GM12872 (cell line): Measurements from ENCODE around the gene SNAP25.
A peak's percentile ranks its signal among the peaks of the same experiment; 100 is the strongest.

Experiments used
- TF ChIP-seq, protein P1 (sequence below): IDR thresholded peaks from 3 replicates; pipeline ENCODE4 v1.5.1; 2011; ENCODE audit warnings: low read depth, mild to moderate bottlenecking, low read length, moderate library complexity; ENCODE audit not compliant: insufficient read depth

SNAP25 gene

DNA sequence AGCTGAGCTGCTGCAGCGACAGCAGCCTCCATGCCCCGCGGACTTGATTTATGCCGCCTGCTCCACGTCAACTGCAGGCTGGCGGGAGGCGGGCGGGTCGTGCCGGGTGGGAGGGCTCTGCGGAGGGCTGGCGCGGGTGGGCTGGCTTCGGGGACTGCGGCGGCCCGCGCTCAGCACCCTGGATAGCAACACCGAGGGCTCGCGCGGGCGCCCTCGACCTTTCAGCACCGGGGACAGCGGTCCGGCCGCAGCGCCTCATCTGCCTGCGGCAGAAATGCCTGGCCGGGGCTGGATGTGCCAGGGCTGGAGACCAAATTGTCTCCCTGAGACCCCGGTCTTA, 792 bp downstream of the SNAP25 start:
- TF ChIP-seq, protein P1, sequence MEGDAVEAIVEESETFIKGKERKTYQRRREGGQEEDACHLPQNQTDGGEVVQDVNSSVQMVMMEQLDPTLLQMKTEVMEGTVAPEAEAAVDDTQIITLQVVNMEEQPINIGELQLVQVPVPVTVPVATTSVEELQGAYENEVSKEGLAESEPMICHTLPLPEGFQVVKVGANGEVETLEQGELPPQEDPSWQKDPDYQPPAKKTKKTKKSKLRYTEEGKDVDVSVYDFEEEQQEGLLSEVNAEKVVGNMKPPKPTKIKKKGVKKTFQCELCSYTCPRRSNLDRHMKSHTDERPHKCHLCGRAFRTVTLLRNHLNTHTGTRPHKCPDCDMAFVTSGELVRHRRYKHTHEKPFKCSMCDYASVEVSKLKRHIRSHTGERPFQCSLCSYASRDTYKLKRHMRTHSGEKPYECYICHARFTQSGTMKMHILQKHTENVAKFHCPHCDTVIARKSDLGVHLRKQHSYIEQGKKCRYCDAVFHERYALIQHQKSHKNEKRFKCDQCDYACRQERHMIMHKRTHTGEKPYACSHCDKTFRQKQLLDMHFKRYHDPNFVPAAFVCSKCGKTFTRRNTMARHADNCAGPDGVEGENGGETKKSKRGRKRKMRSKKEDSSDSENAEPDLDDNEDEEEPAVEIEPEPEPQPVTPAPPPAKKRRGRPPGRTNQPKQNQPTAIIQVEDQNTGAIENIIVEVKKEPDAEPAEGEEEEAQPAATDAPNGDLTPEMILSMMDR = no peak

DNA sequence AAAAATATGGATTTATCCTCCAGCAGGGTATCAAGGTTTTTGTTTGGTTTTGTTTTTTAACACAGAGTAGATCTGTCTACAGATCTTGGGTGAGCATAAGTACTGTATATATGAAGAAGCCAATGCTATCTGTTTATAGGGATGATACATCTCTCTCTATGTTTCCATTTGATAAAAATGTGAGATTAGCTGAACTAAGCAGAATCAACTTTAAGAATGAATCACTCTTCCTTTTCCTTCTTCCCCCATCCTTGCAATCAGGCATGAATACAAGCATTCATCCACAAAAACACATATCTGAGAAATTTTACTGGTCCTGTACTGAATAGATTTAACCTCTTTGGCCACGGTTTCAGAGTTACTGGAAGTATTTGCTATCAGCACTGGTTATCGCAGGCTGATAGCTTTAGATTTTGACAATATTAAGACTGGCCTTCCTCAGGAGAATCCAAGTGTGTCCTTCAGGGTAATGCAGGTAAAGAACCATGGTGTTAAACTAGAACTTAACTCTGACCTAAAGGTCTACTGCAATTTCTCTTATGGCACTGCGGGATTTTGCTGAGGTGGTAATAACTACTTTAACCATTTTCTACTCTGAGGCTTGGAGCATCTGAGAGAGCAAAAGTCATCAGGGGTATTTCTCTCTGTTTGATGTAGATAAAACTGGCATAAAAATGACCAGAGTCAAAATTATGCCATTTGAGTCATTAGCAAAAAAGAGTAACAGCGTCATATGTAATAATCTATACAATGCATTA, 1.5 kb downstream of the SNAP25 start:
- TF ChIP-seq, protein P1 = no peak

DNA sequence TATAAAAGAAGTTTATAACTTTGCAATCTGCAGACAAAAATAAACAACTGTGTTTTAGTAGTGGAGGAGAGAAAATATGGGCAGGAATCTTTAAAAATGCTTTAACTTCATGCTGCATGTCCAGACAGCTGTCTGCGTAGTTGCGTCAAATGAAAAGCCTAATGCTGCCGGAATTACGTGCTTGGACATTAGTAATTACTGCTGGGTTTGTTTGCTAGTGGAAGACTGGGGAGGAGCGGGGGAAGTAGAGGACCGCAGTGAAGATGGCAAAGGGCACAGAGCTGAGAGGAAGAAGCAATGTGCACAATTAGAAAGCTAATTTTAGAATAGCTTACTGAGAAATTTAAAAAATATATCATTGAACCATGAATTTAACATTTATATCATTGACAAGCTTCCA, 2.4 kb downstream of the SNAP25 start:
- TF ChIP-seq, protein P1 = no peak

DNA sequence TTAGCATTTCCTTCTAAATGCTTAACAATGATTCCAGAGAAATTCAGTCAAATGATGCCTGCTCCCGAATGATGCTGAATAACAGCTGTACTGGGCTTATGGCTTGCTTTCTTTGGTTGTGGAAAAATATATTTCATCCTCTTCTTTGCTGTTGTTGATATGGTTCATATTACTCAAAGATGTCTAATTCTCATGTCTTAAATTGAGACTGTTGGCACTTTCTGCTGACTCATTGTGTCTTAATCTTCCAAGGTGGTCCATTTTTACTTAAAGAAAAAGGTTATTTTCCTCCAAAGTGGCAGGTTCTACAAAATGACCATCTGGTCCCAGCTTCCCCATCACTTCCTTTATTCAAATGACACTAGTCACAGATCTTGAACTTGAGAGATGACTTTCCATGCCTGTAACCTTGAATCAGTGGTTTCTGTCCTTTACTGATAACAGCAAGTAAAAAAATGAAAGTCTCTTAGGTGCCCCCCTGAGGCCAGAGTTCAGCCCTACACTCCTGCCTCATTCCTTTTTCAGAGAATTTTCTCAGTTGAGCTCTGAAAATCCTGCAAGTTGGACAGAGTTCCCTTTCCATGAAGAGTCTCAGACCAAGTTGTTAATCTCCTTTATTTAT, 6.9 kb downstream of the SNAP25 start:
- TF ChIP-seq, protein P1 = peak; percentile 41; the same call in 1 of the 3 replicates

DNA sequence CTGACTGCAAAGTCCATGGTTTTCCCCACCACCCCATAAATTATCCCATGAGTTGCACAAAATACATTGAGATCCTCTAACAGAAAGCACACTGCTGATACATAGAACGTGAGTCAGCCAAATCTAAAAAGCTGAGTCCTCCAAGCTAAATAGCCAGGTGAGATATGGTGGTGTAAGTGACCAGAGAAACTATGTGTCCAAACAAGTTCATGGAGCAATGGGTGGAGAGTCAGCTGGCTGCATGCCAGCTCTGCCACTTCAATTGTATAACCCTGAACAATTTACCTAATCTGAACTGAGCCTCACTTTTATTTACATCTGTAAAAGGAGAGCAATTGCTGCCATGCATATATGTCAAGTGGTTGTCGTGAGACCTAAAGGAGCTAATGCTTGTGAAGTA, 9.7 kb downstream of the SNAP25 start:
- TF ChIP-seq, protein P1 = no peak

DNA sequence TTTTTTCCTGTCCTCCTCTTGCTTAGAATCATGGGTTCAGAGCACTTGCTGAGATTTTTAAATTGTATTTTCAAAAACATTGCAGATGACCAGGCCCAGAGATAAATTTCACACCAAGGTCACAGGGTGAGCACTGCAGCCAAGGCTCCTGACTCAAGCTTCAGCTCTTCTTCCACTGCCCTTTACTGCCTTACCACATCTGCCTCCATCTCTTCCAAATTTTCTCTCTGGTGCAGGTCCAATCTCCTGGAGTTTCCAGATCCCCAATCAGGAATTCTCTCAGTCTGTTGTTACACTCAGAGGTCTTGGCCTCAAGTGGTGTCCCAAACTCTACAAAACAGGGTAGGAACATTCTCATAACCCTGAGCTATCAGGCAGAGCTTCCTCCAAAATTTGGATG, 12.7 kb downstream of the SNAP25 start:
- TF ChIP-seq, protein P1 = no peak

DNA sequence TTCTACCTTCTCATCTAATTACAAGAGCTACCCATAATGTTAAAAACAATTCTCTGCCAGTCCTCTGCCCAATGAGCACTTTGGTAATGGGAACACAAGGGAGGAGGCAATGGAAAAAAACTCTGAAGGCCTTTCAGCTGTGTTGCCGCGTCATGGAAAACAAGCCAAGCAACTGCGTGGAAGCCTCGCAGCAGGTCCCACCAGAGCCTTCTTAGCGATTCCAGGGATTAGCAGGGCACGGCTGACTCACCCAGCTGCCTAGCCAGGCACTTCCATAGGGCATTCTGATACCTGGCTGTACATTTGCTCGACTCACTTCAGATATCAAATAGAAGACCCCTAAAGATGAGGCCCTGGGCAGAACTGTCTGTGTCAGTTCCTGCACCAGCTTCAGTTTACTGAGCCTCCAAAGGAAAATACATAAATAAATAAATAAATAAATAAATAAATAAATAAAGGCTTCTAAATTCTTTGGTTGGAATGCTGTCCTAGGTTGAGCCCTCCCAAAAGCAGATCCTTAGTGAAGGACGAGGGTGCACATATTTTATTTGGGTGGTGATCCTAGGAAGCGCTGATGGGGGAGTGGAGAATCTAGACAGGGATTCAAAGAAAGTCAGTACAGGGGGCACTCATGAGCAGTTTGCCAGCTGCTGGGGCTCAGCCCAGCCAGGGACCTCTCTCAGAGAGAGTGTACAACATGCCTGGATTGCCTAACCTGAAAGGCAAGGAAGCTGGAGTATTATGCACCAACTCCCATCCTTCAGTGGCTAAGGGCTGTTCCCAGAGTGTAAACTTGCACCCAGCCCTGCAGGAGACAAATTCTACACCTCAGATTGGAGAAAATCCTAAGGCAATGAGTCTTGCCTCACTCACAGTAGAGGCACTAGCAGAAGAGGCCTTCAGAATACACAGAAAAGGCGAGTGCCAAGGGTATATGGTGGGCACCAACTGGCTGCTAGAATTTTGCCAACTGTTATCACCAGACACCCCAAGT, 18.2 kb downstream of the SNAP25 start:
- TF ChIP-seq, protein P1 = no peak
